Measurements from ENCODE around the gene MYRIP. TPM values are rescaled to one million over a fixed set of nuclear protein-coding genes. Genes with fewer than 3 reads are reported as not detected.

Gene MYRIP
- total RNA-seq, 1 donor from 2014 or later: 12.7 TPM

- intact Hi-C loops (cut with DNase I): no loop called here
- DNase-seq (ENCODE audit: low spot score in 2 of 2): no peak
- Histone ChIP-seq H3K27ac (no peak overlapping the region), H3K27me3 (no peaks in the 10 kb centered on the region), H3K36me3 (no peaks in the 10 kb centered on the region), H3K9me3 (no peaks in the 10 kb centered on the region), H3K4me3 (no peak overlapping the region), H3K4me1 (no peaks in the 10 kb centered on the region)
- no peak for TF ChIP-seq CTCF (IDR thresholded peaks at IDR 0.05)
These were observed 357.6 kb downstream of the MYRIP start for GRCh38 chr3:40166997-40167396.

- no peaks in the 10 kb centered on the region for H3K36me3 ChIP-seq
- TF ChIP-seq CTCF (IDR thresholded peaks at IDR 0.05): no peak
- H3K27ac ChIP-seq: no peak overlapping the region
- intact Hi-C loops (cut with DNase I): no loop called here
- DNase-seq (ENCODE audit: low spot score in 2 of 2): no peak
- no peaks in the 10 kb centered on the region for H3K4me1 ChIP-seq
- H3K27me3 ChIP-seq: no peaks in the 10 kb centered on the region
- H3K4me3 ChIP-seq: no peak overlapping the region
- H3K9me3 ChIP-seq: no peaks in the 10 kb centered on the region
These were observed 358.5 kb downstream of the MYRIP start for GRCh38 chr3:40167958-40168357.

DNA sequence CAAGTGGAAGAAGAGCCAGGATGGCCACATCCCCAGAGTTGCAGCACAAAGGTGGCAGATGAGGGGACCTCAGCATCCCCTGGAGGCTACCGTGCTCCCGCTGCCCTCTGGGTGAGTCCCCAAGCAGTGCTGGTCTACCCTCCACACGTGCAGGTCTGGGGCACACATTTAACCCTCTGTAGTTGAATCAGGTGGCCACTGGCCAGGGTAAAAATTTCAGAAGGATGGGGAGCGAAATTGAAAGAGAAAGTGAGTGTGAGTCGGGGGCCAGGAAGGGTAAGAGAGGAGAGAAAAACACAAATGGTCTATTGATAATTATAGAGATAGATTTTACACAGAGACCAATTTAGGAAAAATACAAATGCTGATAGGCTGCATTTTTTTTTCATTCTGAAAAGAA lies 360.6 kb downstream of the MYRIP start:
- no peak for DNase-seq (ENCODE audit: low spot score in 2 of 2)
- Histone ChIP-seq H3K27ac (no peak overlapping the region), H3K36me3 (no peaks in the 10 kb centered on the region), H3K9me3 (no peaks in the 10 kb centered on the region), H3K4me1 (no peaks in the 10 kb centered on the region), H3K27me3 (no peaks in the 10 kb centered on the region), H3K4me3 (no peak overlapping the region)
- no peak for TF ChIP-seq CTCF (IDR thresholded peaks at IDR 0.05)
- intact Hi-C loops (cut with DNase I): no loop called here

DNA sequence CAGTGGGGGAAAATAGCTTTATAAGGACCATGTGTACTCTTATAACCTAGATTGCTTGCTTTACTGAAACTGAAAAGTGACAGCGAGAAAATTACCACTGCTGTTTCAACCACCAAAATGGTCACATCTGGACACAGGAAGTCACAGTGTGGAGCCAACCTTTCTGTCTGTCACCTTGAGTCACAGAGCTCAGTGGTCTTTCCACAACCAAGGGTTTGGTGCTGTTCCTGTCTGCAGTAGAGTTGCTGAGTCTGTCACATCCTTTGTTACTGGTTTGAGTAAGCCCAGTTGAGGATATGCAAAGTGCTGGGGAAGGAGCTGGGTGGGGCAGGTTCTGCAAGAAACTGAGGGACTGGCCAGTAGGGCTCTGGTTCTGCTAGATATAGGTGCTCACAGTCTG lies 361.0 kb downstream of the MYRIP start:
- H3K4me1 ChIP-seq: no peaks in the 10 kb centered on the region
- H3K27ac ChIP-seq: no peak overlapping the region
- H3K36me3 ChIP-seq: no peaks in the 10 kb centered on the region
- intact Hi-C loops (cut with DNase I): no loop called here
- H3K27me3 ChIP-seq: no peaks in the 10 kb centered on the region
- H3K4me3 ChIP-seq: no peak overlapping the region
- no peak for TF ChIP-seq CTCF (IDR thresholded peaks at IDR 0.05)
- no peak for DNase-seq (ENCODE audit: low spot score in 2 of 2)
- H3K9me3 ChIP-seq: no peaks in the 10 kb centered on the region

GRCh38 chr3:40172560-40172959 lies 363.2 kb downstream of the MYRIP start:
- TF ChIP-seq CTCF (IDR thresholded peaks at IDR 0.05): no peak
- Histone ChIP-seq H3K27ac (no peak overlapping the region), H3K4me3 (no peak overlapping the region), H3K36me3 (no peaks in the 10 kb centered on the region), H3K27me3 (no peaks in the 10 kb centered on the region), H3K9me3 (no peaks in the 10 kb centered on the region), H3K4me1 (no peaks in the 10 kb centered on the region)
- DNase-seq (ENCODE audit: low spot score in 2 of 2): no peak
- intact Hi-C loops (cut with DNase I): no loop called here

DNA sequence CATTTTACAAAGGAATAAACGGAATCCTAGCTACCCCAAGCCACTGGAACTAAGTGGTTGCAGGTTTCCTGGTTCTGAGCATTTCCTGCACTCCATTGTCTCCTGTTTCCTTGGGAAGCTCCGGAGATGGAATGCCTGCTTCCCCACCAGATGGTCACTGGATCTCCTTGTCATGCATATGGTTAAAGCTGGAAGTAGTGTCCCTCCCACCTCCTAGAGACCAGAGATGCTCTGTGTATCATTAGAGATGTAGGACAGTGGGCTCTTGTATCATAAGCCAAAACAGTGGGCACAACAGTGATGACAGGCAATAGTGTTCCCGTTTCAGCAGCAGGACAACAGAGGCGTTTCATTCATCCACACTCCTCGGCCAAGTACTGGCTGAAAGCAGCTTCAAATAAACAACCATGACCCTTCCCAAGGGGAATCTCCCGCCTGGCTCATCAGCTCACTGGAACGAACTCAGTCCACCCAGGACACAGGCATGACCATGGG lies 363.9 kb downstream of the MYRIP start:
- no peak overlapping the region for H3K27ac ChIP-seq
- no peak overlapping the region for H3K4me3 ChIP-seq
- H3K4me1 ChIP-seq: no peaks in the 10 kb centered on the region
- no peaks in the 10 kb centered on the region for H3K36me3 ChIP-seq
- no peaks in the 10 kb centered on the region for H3K9me3 ChIP-seq
- H3K27me3 ChIP-seq: no peaks in the 10 kb centered on the region
- TF ChIP-seq CTCF (IDR thresholded peaks at IDR 0.05): no peak
- intact Hi-C loops (cut with DNase I): no loop called here
- no peak for DNase-seq (ENCODE audit: low spot score in 2 of 2)

Data from ascending aorta (tissue), 2 donors.